GM12873 (cell line): ENCODE measurements around the gene SCFD2.

ENCODE experiments used
- TF ChIP-seq, protein P1 (sequence below): IDR thresholded peaks from 2 replicates; pipeline ENCODE4 v1.5.1; 2012; ENCODE audit warnings: low read depth, mild to moderate bottlenecking, moderate library complexity, low read length, control low read depth; ENCODE audit not compliant: insufficient read depth; ENCODE audit errors: missing control alignments

Gene SCFD2

DNA sequence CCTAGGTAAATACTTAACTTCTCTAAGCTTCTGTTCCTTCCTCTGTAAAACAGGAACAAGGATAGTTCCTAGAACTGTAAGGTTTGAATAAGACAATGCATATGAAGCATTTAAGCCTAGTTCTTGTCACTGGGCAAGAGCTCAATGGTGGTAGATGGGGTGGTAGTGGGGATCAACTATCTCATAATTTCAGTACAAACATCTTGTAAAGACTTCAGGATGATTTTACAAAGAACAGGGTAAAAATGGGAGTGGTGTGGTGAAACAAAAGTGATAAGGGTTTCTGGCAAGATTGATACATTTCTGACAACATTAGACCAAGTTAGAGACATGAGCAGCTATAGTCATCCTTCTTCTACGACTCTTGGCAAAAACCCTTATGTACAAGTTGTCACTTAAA, 137.8 kb downstream of the SCFD2 start:
- TF ChIP-seq, protein P1, sequence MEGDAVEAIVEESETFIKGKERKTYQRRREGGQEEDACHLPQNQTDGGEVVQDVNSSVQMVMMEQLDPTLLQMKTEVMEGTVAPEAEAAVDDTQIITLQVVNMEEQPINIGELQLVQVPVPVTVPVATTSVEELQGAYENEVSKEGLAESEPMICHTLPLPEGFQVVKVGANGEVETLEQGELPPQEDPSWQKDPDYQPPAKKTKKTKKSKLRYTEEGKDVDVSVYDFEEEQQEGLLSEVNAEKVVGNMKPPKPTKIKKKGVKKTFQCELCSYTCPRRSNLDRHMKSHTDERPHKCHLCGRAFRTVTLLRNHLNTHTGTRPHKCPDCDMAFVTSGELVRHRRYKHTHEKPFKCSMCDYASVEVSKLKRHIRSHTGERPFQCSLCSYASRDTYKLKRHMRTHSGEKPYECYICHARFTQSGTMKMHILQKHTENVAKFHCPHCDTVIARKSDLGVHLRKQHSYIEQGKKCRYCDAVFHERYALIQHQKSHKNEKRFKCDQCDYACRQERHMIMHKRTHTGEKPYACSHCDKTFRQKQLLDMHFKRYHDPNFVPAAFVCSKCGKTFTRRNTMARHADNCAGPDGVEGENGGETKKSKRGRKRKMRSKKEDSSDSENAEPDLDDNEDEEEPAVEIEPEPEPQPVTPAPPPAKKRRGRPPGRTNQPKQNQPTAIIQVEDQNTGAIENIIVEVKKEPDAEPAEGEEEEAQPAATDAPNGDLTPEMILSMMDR: no peak

- TF ChIP-seq, protein P1: no peak
Observed at GRCh38 chr4:53227451-53227850, 138.4 kb downstream of the SCFD2 start.

DNA sequence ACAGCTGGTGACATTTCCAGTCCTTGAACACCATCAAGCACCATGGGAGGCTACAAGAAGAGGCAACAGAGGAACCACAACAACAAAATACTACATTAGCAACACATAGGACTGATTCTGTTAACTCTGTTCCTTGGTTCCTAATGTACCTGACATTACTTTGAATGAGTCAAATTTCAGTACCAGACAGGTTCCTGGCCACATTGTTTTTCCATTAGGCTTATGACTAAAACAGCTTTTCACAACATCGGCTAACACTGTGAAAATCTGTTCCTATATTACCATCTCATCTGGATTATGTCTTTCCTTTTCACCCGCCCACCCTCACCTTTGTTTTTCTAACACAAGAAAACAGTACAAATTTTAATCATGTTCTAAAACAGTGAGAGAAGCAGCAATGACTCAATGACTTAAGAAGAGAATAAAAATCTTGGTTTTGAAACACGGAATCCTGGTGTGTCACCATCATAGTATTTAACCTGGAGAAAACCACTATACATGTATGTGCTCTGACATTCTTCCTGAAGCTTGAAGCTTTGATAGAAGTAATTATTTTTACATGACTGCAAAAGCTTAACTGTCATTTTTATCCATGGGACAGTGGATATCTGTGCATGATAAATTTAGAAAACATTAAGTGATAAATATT, 143.9 kb downstream of the SCFD2 start:
- TF ChIP-seq, protein P1: no peak

DNA sequence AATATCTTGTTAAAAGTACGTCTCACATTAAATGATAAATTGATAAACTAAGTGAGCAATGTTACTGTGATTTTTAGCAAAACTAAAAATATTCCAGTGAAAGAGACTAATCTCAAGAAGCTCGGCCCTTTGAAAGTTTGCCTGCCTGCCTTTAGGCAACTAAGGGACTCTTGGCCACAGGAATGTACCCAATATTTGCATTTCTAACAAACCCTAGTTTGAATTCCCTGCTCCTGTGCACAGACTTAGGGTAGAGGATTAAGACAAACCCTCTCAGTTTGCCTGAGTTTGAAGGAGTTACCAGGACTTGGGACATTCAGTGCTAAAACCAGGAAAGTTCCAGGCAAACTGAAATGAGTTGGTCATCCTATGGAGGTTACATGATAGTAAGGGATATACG, 157.1 kb downstream of the SCFD2 start:
- TF ChIP-seq, protein P1: no peak

- TF ChIP-seq, protein P1: no peak
Observed at GRCh38 chr4:53205970-53206369, 159.9 kb downstream of the SCFD2 start.

GRCh38 chr4:53199356-53199755, 166.5 kb downstream of the SCFD2 start:
- TF ChIP-seq, protein P1: no peak

- TF ChIP-seq, protein P1: no peak
Observed at GRCh38 chr4:53197772-53198142, 168.1 kb downstream of the SCFD2 start.
